Neural crest cell (in vitro differentiated cells): ENCODE results near the gene MEIOSIN. TPM values are rescaled to one million over a fixed set of nuclear protein-coding genes. Genes with fewer than 3 reads are reported as not detected.

Experiments used
- DNase-seq: peaks from one replicate; pipeline ENCODE4 v3.0.0; 2021; ENCODE audit warnings: low read depth, mixed read lengths, low spot score
- H3K27ac Mint-ChIP-seq: one replicate; pipeline ENCODE4 v1.8.0; 2021; ENCODE audit warnings: mild to moderate bottlenecking, mixed read lengths; ENCODE audit not compliant: unreplicated experiment
- H3K27me3 Mint-ChIP-seq: 2 replicates; pipeline ENCODE4 v1.8.0; 2021; ENCODE audit warnings: low read depth, mild to moderate bottlenecking, mixed read lengths
- H3K36me3 Mint-ChIP-seq: 2 replicates; pipeline ENCODE4 v1.8.0; 2021; ENCODE audit warnings: low read depth, mild to moderate bottlenecking, mixed read lengths
- H3K4me1 Mint-ChIP-seq: 2 replicates; pipeline ENCODE4 v1.8.0; 2021; ENCODE audit warnings: mixed read lengths
- H3K4me3 Mint-ChIP-seq: one replicate; pipeline ENCODE4 v1.8.0; 2021; ENCODE audit warnings: mild to moderate bottlenecking, mixed read lengths
- H3K9me3 Mint-ChIP-seq: 2 replicates; pipeline ENCODE4 v1.8.0; 2021; ENCODE audit warnings: mixed read lengths
- CTCF ChIP-seq: fragments of 200-600 bp; sonication (generic); conservative IDR thresholded peaks from 2 replicates; pipeline ENCODE4 v1.5.0; 2021; ENCODE audit warnings: antibody characterized with exemption, mild to moderate bottlenecking
- total RNA-seq: library from RNA; stranded (reverse); gene quantifications from 2 replicates; pipeline ENCODE4 v1.2.1, GENCODE V29; 2021

The MEIOSIN gene
- total RNA-seq, 1 donor from 2014 or later, result not detected

DNA sequence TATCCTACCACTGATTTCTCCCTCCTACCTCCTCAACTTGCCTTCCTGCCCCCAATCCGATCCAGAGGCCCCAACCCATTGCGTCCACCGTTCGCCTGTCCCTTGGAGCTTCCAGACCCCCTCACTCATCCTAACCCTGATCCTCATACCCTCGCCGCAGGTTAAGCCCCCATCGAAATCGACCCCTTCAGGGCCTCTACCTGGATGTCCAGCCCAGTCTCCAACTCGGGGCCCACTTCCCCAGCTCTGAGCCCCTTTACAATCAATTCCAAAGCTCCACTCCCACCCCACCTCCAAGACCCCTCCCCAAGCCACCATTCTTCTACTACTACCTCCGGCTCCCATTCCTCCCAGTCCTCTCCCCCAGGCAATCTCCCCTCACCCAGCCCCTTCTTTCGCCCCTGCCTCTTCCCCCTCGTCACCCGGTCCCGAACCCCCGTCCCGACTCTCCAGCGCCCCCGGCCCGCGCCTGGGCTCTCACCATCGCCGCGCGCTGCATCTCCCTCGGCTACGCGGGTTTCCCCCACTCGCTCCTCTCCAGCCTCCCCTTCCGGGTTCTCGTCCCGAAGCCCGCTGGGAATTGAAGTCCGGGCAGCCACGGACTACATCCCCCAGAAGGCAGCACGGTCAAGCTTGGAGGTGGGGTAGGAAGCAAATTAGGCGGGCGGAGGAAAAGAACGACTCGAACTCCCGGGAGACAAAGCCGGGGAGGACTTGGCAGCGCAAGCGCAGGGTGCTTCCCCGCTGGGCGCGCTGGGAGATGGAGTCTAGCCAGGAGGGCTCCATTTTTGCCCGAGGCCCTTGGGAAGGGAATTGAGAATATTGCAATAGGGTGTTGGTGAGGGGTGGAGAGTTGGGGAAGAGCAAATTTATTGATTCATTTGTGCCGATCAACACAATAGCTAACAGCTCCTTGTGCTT lies 2.6 kb upstream of the MEIOSIN start, which contains the start of gene FBXO46:
Gene FBXO46 (minus strand): TSS at position 529 of the 921 bp plus-strand sequence. CDS start 17,401 bp downstream, outside the sequence.
- TF ChIP-seq CTCF, result no peak
- Mint-ChIP-seq H3K27ac (peak within 1 kb of the TSS; percentile 95), H3K4me1 (peaks cover 23% of the 10 kb centered on the region), H3K36me3 (no peaks in the 10 kb centered on the region), H3K27me3 (no peaks in the 10 kb centered on the region), H3K9me3 (no peaks in the 10 kb centered on the region), H3K4me3 (peak within 1 kb of the TSS; percentile 95)
- peak; percentile 86 for DNase-seq

GRCh38 chr19:45739498-45740439 lies 6.5 kb downstream of the MEIOSIN start:
- Mint-ChIP-seq H3K27ac (no peak overlapping the region), H3K4me3 (no peak overlapping the region), H3K4me1 (no peaks in the 10 kb centered on the region)

GRCh38 chr19:45742969-45743368 lies 9.7 kb downstream of the MEIOSIN start:
- Mint-ChIP-seq H3K9me3 (no peaks in the 10 kb centered on the region), H3K4me1 (no peaks in the 10 kb centered on the region), H3K36me3 (no peaks in the 10 kb centered on the region), H3K27me3 (no peaks in the 10 kb centered on the region), H3K27ac (no peak overlapping the region), H3K4me3 (no peak overlapping the region)
- no peak for TF ChIP-seq CTCF
- no peak for DNase-seq

More at GRCh38 chr19:45739498-45740439, 6.5 kb downstream of the MEIOSIN start:
- H3K36me3 Mint-ChIP-seq, result no peaks in the 10 kb centered on the region
- no peak for DNase-seq
- no peak for TF ChIP-seq CTCF
- no peaks in the 10 kb centered on the region for H3K27me3 Mint-ChIP-seq
- no peaks in the 10 kb centered on the region for H3K9me3 Mint-ChIP-seq

DNA sequence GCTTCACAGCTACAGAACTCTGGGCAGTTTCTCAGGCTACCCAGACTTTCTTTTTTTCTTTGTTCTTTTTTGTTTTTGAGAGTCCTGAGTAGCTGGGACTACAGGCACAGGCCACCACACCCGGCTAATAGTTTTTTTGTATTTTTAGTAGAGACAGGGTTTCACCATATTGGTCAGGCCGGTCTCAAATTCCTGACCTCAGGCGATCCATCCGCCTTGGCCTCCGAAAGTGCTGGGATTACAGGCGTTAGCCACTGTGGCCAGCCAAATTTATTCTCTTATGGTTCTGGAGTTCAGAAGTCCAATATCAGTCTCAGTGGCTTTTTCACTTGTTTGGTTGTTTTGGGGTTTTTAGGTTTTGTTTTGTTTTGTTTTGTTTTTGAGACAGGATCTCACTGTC lies 12.4 kb downstream of the MEIOSIN start:
- Mint-ChIP-seq H3K4me3 (no peak overlapping the region), H3K36me3 (no peaks in the 10 kb centered on the region), H3K4me1 (no peaks in the 10 kb centered on the region), H3K27me3 (no peaks in the 10 kb centered on the region), H3K27ac (peak overlapping the region; percentile 43), H3K9me3 (no peaks in the 10 kb centered on the region)
- DNase-seq, result no peak
- no peak for TF ChIP-seq CTCF

- H3K4me3 Mint-ChIP-seq, result no peak overlapping the region
- DNase-seq, result no peak
Observed at GRCh38 chr19:45746866-45747265, 13.6 kb downstream of the MEIOSIN start.

More at GRCh38 chr19:45746866-45747265, 13.6 kb downstream of the MEIOSIN start:
- Mint-ChIP-seq H3K36me3 (no peaks in the 10 kb centered on the region), H3K27me3 (no peaks in the 10 kb centered on the region), H3K9me3 (no peaks in the 10 kb centered on the region), H3K27ac (no peak overlapping the region), H3K4me1 (no peaks in the 10 kb centered on the region)
- TF ChIP-seq CTCF, result no peak
